ENCODE measurements around the gene PPP1R15A. TPM values are rescaled to one million over a fixed set of nuclear protein-coding genes. Genes with fewer than 3 reads are reported as not detected.
"Not testable (repeated sequence)": the region's sequence is repeated elsewhere in the genome, so short reads cannot be mapped to it uniquely, and the experiment has no call there.

PPP1R15A gene
- total RNA-seq, 1 donor from 2014 or later: 106 TPM

DNA sequence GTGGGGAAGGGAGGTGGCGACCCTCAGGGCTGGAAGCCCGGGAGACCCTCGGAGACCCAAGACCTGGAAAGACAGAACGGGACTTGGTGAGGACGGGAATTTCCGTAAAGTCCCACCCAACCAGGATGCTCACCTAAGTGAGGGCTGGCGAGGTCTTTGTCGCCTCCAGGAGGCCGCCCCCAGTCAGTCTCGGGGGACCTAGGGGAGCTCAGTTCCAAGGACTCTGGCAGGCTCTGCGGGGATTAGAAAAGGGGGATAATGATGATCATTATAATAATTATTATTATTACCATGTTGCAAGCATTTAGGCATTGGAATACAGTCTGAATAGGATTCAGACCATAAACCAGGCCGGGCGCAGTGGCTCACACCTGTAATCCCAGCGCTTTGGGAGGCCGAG is 26.8 kb upstream of the PPP1R15A start:
- DNase-seq (ENCODE audit: low spot score): no peak
- Mint-ChIP-seq H3K4me3 (ENCODE audit: unreplicated experiment) (no peak overlapping the region), H3K4me1 (ENCODE audit: low read depth) (no peaks in the 10 kb centered on the region), H3K27ac (ENCODE audit: unreplicated experiment) (no peak overlapping the region), H3K27me3 (ENCODE audit: low read depth) (no peaks in the 10 kb centered on the region), H3K9me3 (ENCODE audit: low read depth) (no peaks in the 10 kb centered on the region), H3K36me3 (ENCODE audit: low read depth) (peaks cover 10% of the 10 kb centered on the region)
- TF ChIP-seq, protein P1, sequence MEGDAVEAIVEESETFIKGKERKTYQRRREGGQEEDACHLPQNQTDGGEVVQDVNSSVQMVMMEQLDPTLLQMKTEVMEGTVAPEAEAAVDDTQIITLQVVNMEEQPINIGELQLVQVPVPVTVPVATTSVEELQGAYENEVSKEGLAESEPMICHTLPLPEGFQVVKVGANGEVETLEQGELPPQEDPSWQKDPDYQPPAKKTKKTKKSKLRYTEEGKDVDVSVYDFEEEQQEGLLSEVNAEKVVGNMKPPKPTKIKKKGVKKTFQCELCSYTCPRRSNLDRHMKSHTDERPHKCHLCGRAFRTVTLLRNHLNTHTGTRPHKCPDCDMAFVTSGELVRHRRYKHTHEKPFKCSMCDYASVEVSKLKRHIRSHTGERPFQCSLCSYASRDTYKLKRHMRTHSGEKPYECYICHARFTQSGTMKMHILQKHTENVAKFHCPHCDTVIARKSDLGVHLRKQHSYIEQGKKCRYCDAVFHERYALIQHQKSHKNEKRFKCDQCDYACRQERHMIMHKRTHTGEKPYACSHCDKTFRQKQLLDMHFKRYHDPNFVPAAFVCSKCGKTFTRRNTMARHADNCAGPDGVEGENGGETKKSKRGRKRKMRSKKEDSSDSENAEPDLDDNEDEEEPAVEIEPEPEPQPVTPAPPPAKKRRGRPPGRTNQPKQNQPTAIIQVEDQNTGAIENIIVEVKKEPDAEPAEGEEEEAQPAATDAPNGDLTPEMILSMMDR (IDR thresholded peaks at IDR 0.05): no peak

- H3K4me1 Mint-ChIP-seq (ENCODE audit: low read depth); H3K36me3 Mint-ChIP-seq (ENCODE audit: low read depth); H3K27ac Mint-ChIP-seq (ENCODE audit: unreplicated experiment); H3K4me3 Mint-ChIP-seq (ENCODE audit: unreplicated experiment); H3K27me3 Mint-ChIP-seq (ENCODE audit: low read depth); H3K9me3 Mint-ChIP-seq (ENCODE audit: low read depth); DNase-seq (ENCODE audit: low spot score): not testable (repeated sequence)
These were observed 25.6 kb upstream of the PPP1R15A start for GRCh38 chr19:48846659-48847058.

- no peaks in the 10 kb centered on the region for H3K4me1 Mint-ChIP-seq (ENCODE audit: low read depth)
- TF ChIP-seq, protein P1 (IDR thresholded peaks at IDR 0.05): no peak
- H3K4me3 Mint-ChIP-seq (ENCODE audit: unreplicated experiment): no peak overlapping the region
- no peaks in the 10 kb centered on the region for H3K9me3 Mint-ChIP-seq (ENCODE audit: low read depth)
- H3K27me3 Mint-ChIP-seq (ENCODE audit: low read depth): no peaks in the 10 kb centered on the region
- DNase-seq (ENCODE audit: low spot score): no peak
- no peak overlapping the region for H3K27ac Mint-ChIP-seq (ENCODE audit: unreplicated experiment)
- H3K36me3 Mint-ChIP-seq (ENCODE audit: low read depth): peaks cover 6% of the 10 kb centered on the region
These were observed 19.9 kb upstream of the PPP1R15A start for GRCh38 chr19:48852292-48852691.

DNA sequence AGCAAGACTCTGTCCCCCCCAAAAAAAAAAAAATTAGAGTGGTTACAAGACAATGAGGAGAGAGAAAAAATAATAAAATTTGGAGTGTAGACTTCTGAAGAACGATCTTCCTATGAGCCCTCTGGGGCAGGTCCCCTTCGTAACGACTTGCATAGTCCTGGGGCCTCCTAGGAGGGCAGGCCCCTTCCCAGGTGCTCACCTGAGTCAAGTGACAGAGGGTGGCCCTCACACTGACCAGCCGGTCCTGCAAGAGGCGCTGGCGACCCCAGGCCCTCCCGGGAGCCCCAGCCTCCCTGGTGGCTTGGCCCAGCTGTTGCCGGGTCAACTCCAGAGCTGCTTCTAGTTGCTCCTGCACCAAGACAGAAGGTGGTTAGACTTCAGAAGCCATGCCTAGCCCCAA is 18.7 kb upstream of the PPP1R15A start:
- peaks cover 3% of the 10 kb centered on the region for H3K36me3 Mint-ChIP-seq (ENCODE audit: low read depth)
- H3K27ac Mint-ChIP-seq (ENCODE audit: unreplicated experiment): no peak overlapping the region
- no peaks in the 10 kb centered on the region for H3K4me1 Mint-ChIP-seq (ENCODE audit: low read depth)
- no peak overlapping the region for H3K4me3 Mint-ChIP-seq (ENCODE audit: unreplicated experiment)
- no peaks in the 10 kb centered on the region for H3K27me3 Mint-ChIP-seq (ENCODE audit: low read depth)
- DNase-seq (ENCODE audit: low spot score): no peak
- H3K9me3 Mint-ChIP-seq (ENCODE audit: low read depth): no peaks in the 10 kb centered on the region
- TF ChIP-seq, protein P1 (IDR thresholded peaks at IDR 0.05): no peak

GRCh38 chr19:48854103-48854502 is 18.1 kb upstream of the PPP1R15A start:
- TF ChIP-seq, protein P1 (IDR thresholded peaks at IDR 0.05): no peak
- H3K4me3 Mint-ChIP-seq (ENCODE audit: unreplicated experiment): no peak overlapping the region
- no peak for DNase-seq (ENCODE audit: low spot score)
- H3K27me3 Mint-ChIP-seq (ENCODE audit: low read depth): no peaks in the 10 kb centered on the region
- peaks cover 2% of the 10 kb centered on the region for H3K36me3 Mint-ChIP-seq (ENCODE audit: low read depth)
- no peaks in the 10 kb centered on the region for H3K9me3 Mint-ChIP-seq (ENCODE audit: low read depth)
- H3K4me1 Mint-ChIP-seq (ENCODE audit: low read depth): no peaks in the 10 kb centered on the region
- no peak overlapping the region for H3K27ac Mint-ChIP-seq (ENCODE audit: unreplicated experiment)

DNA sequence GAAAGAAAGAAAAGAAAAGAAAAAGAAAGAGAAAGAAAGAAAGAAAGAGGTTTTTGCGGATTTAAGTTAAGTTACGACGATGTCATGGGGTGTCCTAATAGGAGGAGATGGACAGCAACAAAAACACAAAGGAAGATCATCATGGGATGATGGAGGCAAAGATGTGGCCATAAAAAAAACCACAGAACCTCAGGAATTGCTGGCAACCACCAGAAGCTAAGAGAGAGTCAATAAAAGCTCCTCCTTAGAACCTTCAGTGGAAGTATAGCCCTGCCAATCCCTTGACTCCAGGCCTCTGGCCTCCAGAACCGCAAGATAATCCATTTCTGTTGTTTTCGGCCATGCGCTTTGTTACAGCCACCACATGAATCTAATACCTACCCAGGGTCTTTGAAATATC is 15.3 kb upstream of the PPP1R15A start:
- H3K27ac Mint-ChIP-seq (ENCODE audit: unreplicated experiment): no peak overlapping the region
- DNase-seq (ENCODE audit: low spot score): no peak

More for the DNA sequence above, 15.3 kb upstream of the PPP1R15A start:
- Mint-ChIP-seq H3K27me3 (ENCODE audit: low read depth) (no peaks in the 10 kb centered on the region), H3K36me3 (ENCODE audit: low read depth) (peaks cover 7% of the 10 kb centered on the region), H3K9me3 (ENCODE audit: low read depth) (no peaks in the 10 kb centered on the region), H3K4me3 (ENCODE audit: unreplicated experiment) (no peak overlapping the region), H3K4me1 (ENCODE audit: low read depth) (no peaks in the 10 kb centered on the region)
- TF ChIP-seq, protein P1 (IDR thresholded peaks at IDR 0.05): no peak
